K562 (cell line): ENCODE data around the gene NDUFA5. TPM values are rescaled to one million over a fixed set of nuclear protein-coding genes. Genes with fewer than 3 reads are reported as not detected.
A peak's percentile ranks its signal among the peaks of the same experiment; 100 is the strongest.

Source experiments
- BCLAF1 ChIP-seq, 2 experiments: fragments of 450-650 bp in 1 of 2; IDR thresholded peaks; 2 replicates each; pipeline ENCODE4 v1.6.1; 2011 to 2017; ENCODE audit warnings: low read depth in 2 of 2, antibody characterized with exemption in 1 of 2, borderline replicate concordance in 1 of 2, low read length in 1 of 2, mild to moderate bottlenecking in 1 of 2, mixed read lengths in 1 of 2; ENCODE audit not compliant: control insufficient read depth in 1 of 2
- FOXA1 ChIP-seq: fragments of 450-650 bp; IDR thresholded peaks from 2 replicates; pipeline ENCODE4 v1.6.1; 2016; ENCODE audit warnings: mild to moderate bottlenecking, borderline replicate concordance
- FOXJ2 ChIP-seq: fragments of 200-800 bp; sonication (Bioruptor generic); IDR thresholded peaks from 2 replicates; pipeline ENCODE4 v1.6.1; 2016; ENCODE audit warnings: missing genetic modification characterization, missing compliant biosample characterization
- IRF9 ChIP-seq: fragments of 450-650 bp; IDR thresholded peaks from 2 replicates; pipeline ENCODE4 v1.6.1; 2016; ENCODE audit warnings: missing biosample characterization, missing genetic modification characterization
- JUNB ChIP-seq: fragments of 450-650 bp; formaldehyde crosslinking; conservative IDR thresholded peaks from 2 replicates; pipeline ENCODE4 v1.4.0; 2020; ENCODE audit warnings: mild to moderate bottlenecking
- MLX ChIP-seq, 2 experiments: fragments of 450-650 bp in 1 of 2; sonication (generic) in 1 of 2; formaldehyde crosslinking; conservative IDR thresholded peaks; 2 replicates each; pipeline versions ENCODE4 v1.4.0 to v1.8.1; 2020 to 2022; ENCODE audit warnings: mild to moderate bottlenecking in 1 of 2, missing genetic modification reagents in 1 of 2
- MTA1 ChIP-seq: fragments of 450-650 bp; IDR thresholded peaks from 2 replicates; pipeline ENCODE4 v1.6.1; 2017; ENCODE audit warnings: borderline replicate concordance
- NR2F6 ChIP-seq: fragments of 450-650 bp; formaldehyde crosslinking; IDR thresholded peaks from 2 replicates; pipeline ENCODE4 v1.4.0; 2020; ENCODE audit warnings: mild to moderate bottlenecking
- RBFOX2 ChIP-seq: fragments of 200-400 bp; formaldehyde crosslinking; IDR thresholded peaks from 2 replicates; pipeline ENCODE4 v1.6.1; 2017; ENCODE audit warnings: low read depth, mild to moderate bottlenecking, low read length, moderate library complexity
- TBP ChIP-seq: optimal IDR thresholded peaks from 2 replicates; pipeline ENCODE3; 2011; ENCODE audit warnings: low read depth, low read length, improper control_type of control experiment
- USF1 ChIP-seq: sonication (generic); formaldehyde crosslinking; IDR thresholded peaks from 2 replicates; pipeline ENCODE4 v1.9.0; 2022; ENCODE audit warnings: mild to moderate bottlenecking, missing genetic modification reagents
- ZC3H8 ChIP-seq: fragments of 450-650 bp; IDR thresholded peaks from 2 replicates; pipeline ENCODE4 v1.6.1; 2017
- ZNF121 ChIP-seq: sonication (generic); formaldehyde crosslinking; conservative IDR thresholded peaks from 2 replicates; pipeline ENCODE4 v1.8.0; 2022; ENCODE audit warnings: missing genetic modification reagents
- ZNF347 ChIP-seq: fragments of 450-650 bp; formaldehyde crosslinking; IDR thresholded peaks from 2 replicates; pipeline ENCODE4 v1.4.0; 2020; ENCODE audit warnings: low read depth, mild to moderate bottlenecking, moderate library complexity
- ZNF384 ChIP-seq: IDR thresholded peaks from 2 replicates; pipeline ENCODE4 v1.6.1; 2012; ENCODE audit warnings: low read depth, low read length, improper control_type of control experiment
- ZNF586 ChIP-seq: fragments of 450-650 bp; formaldehyde crosslinking; conservative IDR thresholded peaks from 2 replicates; pipeline ENCODE4 v1.4.0; 2020; ENCODE audit warnings: mild to moderate bottlenecking, moderate library complexity
- polyA plus RNA-seq, 8 experiments: library from polyadenylated mRNA; depleted of rRNA in 4 of 8; stranded (reverse) in 5 of 8; unstranded in 3 of 8; fragments of >200 nt; fragmentation: Nextera tagmentation in 2 of 8; fragmentation: Illumina TruSeq in 1 of 8; extraction: Ambion mirVana in 2 of 8; extraction: Trizol in 1 of 8; gene quantifications; 2 replicates each; pipeline versions ENCODE4 v1.2.1 to v1.2.3, GENCODE V29; 2011 to 2014; ENCODE audit warnings: inconsistent platforms in 1 of 8, missing spikeins in 1 of 8
- total RNA-seq, 7 experiments: library from RNA; depleted of rRNA in 6 of 7; stranded (reverse); fragments of >200 nt in 6 of 7; fragmentation: Illumina TruSeq in 2 of 7; extraction: Trizol in 2 of 7; gene quantifications; 2 replicates each; pipeline versions ENCODE4 v1.2.1 to v1.2.3, GENCODE V29; 2011 to 2021; ENCODE audit warnings: low replicate concordance in 1 of 7

NDUFA5 gene
- total and polyA plus RNA-seq, 9 of the 15 experiments (the other 6 are each of a cell fraction or from before 2014, with no cell fraction given): 155 to 677 (median 269) TPM

GRCh38 chr7:123499211-123499970 is 58.2 kb downstream of the NDUFA5 start (continued):
- no peak for TF ChIP-seq ZNF121 (CRISPR knock-in tag)
- TF ChIP-seq RBFOX2: 0 out of 2 replicates have a peak, but pooled peaks have one; percentile 23
- TF ChIP-seq JUNB (CRISPR knock-in tag): no peak
- TF ChIP-seq FOXA1: no peak
- TF ChIP-seq ZNF586 (CRISPR knock-in tag): 0 out of 2 replicates have a peak, but pooled peaks have one; percentile 76
- TF ChIP-seq ZC3H8: no peak
- no peak for TF ChIP-seq FOXJ2 (tag)
- TF ChIP-seq IRF9: peak; percentile 88
- no peak for TF ChIP-seq BCLAF1 (IDR thresholded peaks at IDR 0.05; ENCODE audit: borderline replicate concordance in 1 of 2, control insufficient read depth in 1 of 2, low read depth in 2 of 2, low read length in 1 of 2)
- TF ChIP-seq MLX (CRISPR knock-in tag; conservative IDR thresholded peaks at IDR 0.05): no peak
- no peak for TF ChIP-seq USF1 (CRISPR knock-in tag)
- no peak for TF ChIP-seq TBP
- TF ChIP-seq ZNF347 (CRISPR knock-in tag): 0 out of 2 replicates have a peak, but pooled peaks have one; percentile 72
- TF ChIP-seq MTA1: no peak
- no peak for TF ChIP-seq ZNF384
- no peak for TF ChIP-seq NR2F6 (CRISPR knock-in tag)
